Sigmoid colon (tissue), 7 donors: Measurements from ENCODE around the gene TMEM179. TPM values are rescaled to one million over a fixed set of nuclear protein-coding genes. Genes with fewer than 3 reads are reported as not detected.

ENCODE experiments used
- DNase-seq: peaks from one replicate; pipeline ENCODE4 v3.0.0-alpha.2; 2019
- H3K27ac ChIP-seq, 4 donors: fragments of 200-600 bp; sonication (generic); one replicate each; pipeline ENCODE4 v1.5.1; 2016 to 2019; ENCODE audit warnings: mild to moderate bottlenecking in 1 of 4
- H3K27me3 ChIP-seq, 3 donors: fragments of 200-600 bp; sonication (generic); one replicate each; pipeline ENCODE4 v1.5.1; 2019; ENCODE audit warnings: mild to moderate bottlenecking in 1 of 3
- H3K36me3 ChIP-seq, 4 donors: fragments of 200-600 bp; sonication (generic); one replicate each; pipeline ENCODE4 v1.5.1; 2016 to 2019
- H3K4me1 ChIP-seq, 4 donors: fragments of 200-600 bp; sonication (generic); one replicate each; pipeline ENCODE4 v1.5.1; 2017 to 2019
- H3K4me3 ChIP-seq, 4 donors: fragments of 200-600 bp; sonication (generic); one replicate each; pipeline ENCODE4 v1.5.1; 2017 to 2019; ENCODE audit warnings: mild to moderate bottlenecking in 2 of 4, moderate library complexity in 1 of 4
- H3K9me3 ChIP-seq, 4 donors: fragments of 200-600 bp in 3 of 4; sonication (generic) in 3 of 4; one replicate each; pipeline versions ENCODE4 v1.5.1 to v1.6.1; 2013 to 2019
- EP300 ChIP-seq, 4 donors: sonication (generic); formaldehyde crosslinking; IDR thresholded peaks; one replicate each; pipeline ENCODE4 v1.6.1; 2017; ENCODE audit warnings: antibody characterized with exemption in 4 of 4
- POLR2A ChIP-seq, 2 donors: fragments of 450-650 bp; IDR thresholded peaks; one replicate each; pipeline ENCODE4 v1.6.1; 2016; ENCODE audit warnings: antibody characterized with exemption in 2 of 2, mild to moderate bottlenecking in 2 of 2, moderate library complexity in 2 of 2
- POLR2AphosphoS5 ChIP-seq, 4 donors: sonication (generic); formaldehyde crosslinking; IDR thresholded peaks; one replicate each; pipeline ENCODE4 v1.6.1; 2017; ENCODE audit warnings: antibody characterized with exemption in 4 of 4
- WGBS, 2 donors: extraction: QIAGEN DNeasy Blood & Tissue Kit; methylation state at CpG; one replicate each; pipeline ENCODE4 v1.1.7; 2013; 5-methylcytosine and 5-hydroxymethylcytosine counted together
- intact Hi-C: fragments of 100-400 bp; cut with DNase I; formaldehyde crosslinking; loops from one replicate; pipeline ENCODE4 v1.15.1; 2023
- polyA plus RNA-seq, 3 donors: library from polyadenylated mRNA; stranded (reverse); fragments of 200-250 nt; gene quantifications; one replicate each; pipeline ENCODE4 v1.2.3, GENCODE V29; 2013
- total RNA-seq, 4 donors: library from RNA; depleted of rRNA; stranded (reverse); fragments of >200 nt; gene quantifications; one replicate each; pipeline ENCODE4 v1.1.0, GENCODE V29; 2016
- TF ChIP-seq, protein P1 (sequence below), 4 experiments: fragments of 450-650 bp in 3 of 4; fragments of 200-600 bp in 1 of 4; IDR thresholded peaks; one replicate each; pipeline ENCODE4 v1.5.1; 2016 to 2019; ENCODE audit warnings: antibody characterized with exemption in 4 of 4, mild to moderate bottlenecking in 3 of 4, moderate library complexity in 2 of 4
- donor health status: healthy with polysubstance abuse.
- donor health status: Bipolar disorder and iron deficiency.
- donor health status: healthy.

The TMEM179 gene
- total and polyA plus RNA-seq, 7 donors, result 1.4 to 5.4 (median 4.1) TPM; not detected in 2

DNA sequence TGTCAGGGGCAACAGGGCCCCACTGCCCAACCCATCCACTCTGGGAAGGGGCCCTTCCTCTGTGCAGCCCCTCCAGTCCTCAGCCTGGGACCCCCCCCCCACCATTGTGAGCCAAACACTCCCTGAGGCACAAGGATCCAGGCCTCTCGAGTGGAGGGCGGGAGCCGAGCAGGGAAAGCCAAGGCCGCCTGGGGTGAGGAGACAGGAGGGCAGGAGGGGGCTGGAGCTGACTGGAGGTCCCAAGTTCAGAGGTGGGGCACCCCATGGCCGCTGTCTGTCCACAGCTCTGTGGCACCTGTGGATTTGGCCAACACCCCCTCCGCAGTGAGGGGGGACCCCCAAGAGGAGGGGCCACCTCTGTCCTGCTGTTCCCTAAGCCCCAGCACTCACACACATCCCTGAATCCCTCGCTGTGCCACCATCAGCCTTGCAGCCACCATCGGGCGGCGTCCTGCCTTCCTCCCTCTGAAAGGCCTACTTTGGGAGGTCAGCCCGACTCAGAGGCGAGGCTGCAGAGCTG, 50.4 kb downstream of the TMEM179 start:
- no peak overlapping the region for H3K4me3 ChIP-seq
- no peaks in the 10 kb centered on the region for H3K36me3 ChIP-seq
- no peaks in the 10 kb centered on the region for H3K9me3 ChIP-seq
- peak; percentile 54 for DNase-seq
- intact Hi-C loops, result no loop called here
- no peak overlapping the region for H3K27ac ChIP-seq
- peaks cover 0 to 30% (median 0%) of the 10 kb centered on the region in 3 donors for H3K27me3 ChIP-seq
- no peak for TF ChIP-seq EP300 (IDR thresholded peaks at IDR 0.05)
- TF ChIP-seq, protein P1, sequence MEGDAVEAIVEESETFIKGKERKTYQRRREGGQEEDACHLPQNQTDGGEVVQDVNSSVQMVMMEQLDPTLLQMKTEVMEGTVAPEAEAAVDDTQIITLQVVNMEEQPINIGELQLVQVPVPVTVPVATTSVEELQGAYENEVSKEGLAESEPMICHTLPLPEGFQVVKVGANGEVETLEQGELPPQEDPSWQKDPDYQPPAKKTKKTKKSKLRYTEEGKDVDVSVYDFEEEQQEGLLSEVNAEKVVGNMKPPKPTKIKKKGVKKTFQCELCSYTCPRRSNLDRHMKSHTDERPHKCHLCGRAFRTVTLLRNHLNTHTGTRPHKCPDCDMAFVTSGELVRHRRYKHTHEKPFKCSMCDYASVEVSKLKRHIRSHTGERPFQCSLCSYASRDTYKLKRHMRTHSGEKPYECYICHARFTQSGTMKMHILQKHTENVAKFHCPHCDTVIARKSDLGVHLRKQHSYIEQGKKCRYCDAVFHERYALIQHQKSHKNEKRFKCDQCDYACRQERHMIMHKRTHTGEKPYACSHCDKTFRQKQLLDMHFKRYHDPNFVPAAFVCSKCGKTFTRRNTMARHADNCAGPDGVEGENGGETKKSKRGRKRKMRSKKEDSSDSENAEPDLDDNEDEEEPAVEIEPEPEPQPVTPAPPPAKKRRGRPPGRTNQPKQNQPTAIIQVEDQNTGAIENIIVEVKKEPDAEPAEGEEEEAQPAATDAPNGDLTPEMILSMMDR (IDR thresholded peaks at IDR 0.05), result no peak
- no peak for TF ChIP-seq POLR2A (IDR thresholded peaks at IDR 0.05)
- TF ChIP-seq POLR2AphosphoS5 (IDR thresholded peaks at IDR 0.05), result no peak
- H3K4me1 ChIP-seq, result no peaks in the 10 kb centered on the region
- 72 to 78% methylated on average over 12 of the region's 12 CpGs for WGBS, 2 donors

DNA sequence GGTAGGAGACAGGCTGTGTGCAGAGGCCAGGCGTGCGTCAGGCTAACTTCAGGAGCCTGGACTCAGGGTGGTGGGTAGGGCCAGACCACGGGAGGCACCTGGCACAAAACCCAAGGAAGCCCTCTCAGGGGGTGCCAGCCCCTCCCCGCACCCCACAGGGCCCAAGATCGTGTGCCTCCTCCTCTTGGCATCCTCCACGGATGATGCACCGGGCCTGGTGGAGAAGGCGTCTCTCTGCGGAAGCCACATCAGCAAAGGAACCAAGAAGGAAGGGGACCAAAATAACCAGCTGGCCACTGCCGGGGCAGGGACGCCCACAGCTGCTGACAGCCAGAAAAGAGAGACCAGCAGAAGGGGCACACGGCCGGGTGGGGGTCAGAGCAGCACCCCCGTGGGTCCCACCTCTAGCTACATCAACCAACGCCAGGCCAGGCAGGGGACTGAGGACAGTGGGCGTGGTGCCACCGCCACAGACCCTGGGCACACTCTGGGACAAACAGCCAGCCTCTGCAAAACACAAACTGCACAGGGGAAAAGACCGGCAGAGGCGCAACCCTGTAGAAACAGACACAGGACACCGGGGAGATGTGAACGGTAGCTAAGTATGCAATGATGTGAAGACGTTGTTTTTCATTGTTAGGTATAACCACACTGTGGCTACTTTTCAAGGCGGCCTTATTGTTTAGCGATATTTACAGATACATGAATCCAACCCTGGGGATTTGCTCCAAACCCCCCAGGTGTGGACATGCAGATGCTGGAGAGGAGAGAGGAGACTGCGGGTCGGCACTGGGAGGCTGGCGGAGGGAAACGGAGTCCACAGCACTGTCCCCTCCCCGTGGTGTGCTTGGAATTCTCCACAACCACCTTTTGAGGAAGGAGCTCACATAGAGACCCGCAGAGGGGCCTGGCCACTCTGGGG, 51.1 kb downstream of the TMEM179 start:
- no peak for TF ChIP-seq POLR2AphosphoS5 (IDR thresholded peaks at IDR 0.05)
- TF ChIP-seq POLR2A (IDR thresholded peaks at IDR 0.05), result no peak
- TF ChIP-seq, protein P1 (IDR thresholded peaks at IDR 0.05), result no peak
- TF ChIP-seq EP300 (IDR thresholded peaks at IDR 0.05), result no peak
- no peak overlapping the region for H3K27ac ChIP-seq
- H3K27me3 ChIP-seq, result peaks cover 0 to 34% (median 0%) of the 10 kb centered on the region in 3 donors
- no peaks in the 10 kb centered on the region for H3K36me3 ChIP-seq
- no peaks in the 10 kb centered on the region for H3K4me1 ChIP-seq
- H3K4me3 ChIP-seq, result no peak overlapping the region
- H3K9me3 ChIP-seq, result no peaks in the 10 kb centered on the region
- 76 to 84% methylated on average over 30 of the region's 30 CpGs for WGBS, 2 donors
- DNase-seq, result peak; percentile 51
- intact Hi-C loops, result no loop called here

- TF ChIP-seq, protein P1 (IDR thresholded peaks at IDR 0.05), result no peak
- TF ChIP-seq POLR2A (IDR thresholded peaks at IDR 0.05) (no peak), EP300 (IDR thresholded peaks at IDR 0.05) (no peak), POLR2AphosphoS5 (IDR thresholded peaks at IDR 0.05) (no peak)
- 66 to 78% methylated on average over 9 of the region's 9 CpGs for WGBS, 2 donors
- Histone ChIP-seq H3K4me1 (no peaks in the 10 kb centered on the region), H3K36me3 (no peaks in the 10 kb centered on the region), H3K4me3 (no peak overlapping the region), H3K27ac (no peak overlapping the region), H3K27me3 (peaks cover 0 to 41% (median 2%) of the 10 kb centered on the region in 3 donors), H3K9me3 (no peaks in the 10 kb centered on the region)
- intact Hi-C loops, result no loop called here
- no peak for DNase-seq
These were observed 51.8 kb downstream of the TMEM179 start for GRCh38 chr14:104552738-104553125.

GRCh38 chr14:104551851-104552737, 52.5 kb downstream of the TMEM179 start:
- no peak overlapping the region for H3K4me3 ChIP-seq
- 80 to 82% methylated on average over 33 of the region's 33 CpGs for WGBS, 2 donors
- TF ChIP-seq EP300 (IDR thresholded peaks at IDR 0.05) (no peak), POLR2AphosphoS5 (IDR thresholded peaks at IDR 0.05) (no peak), POLR2A (IDR thresholded peaks at IDR 0.05) (no peak)
- TF ChIP-seq, protein P1 (IDR thresholded peaks at IDR 0.05), result no peak
- no peaks in the 10 kb centered on the region for H3K9me3 ChIP-seq
- peak; percentile 61 for DNase-seq
- H3K27me3 ChIP-seq, result peaks cover 0 to 46% (median 9%) of the 10 kb centered on the region in 3 donors
- H3K4me1 ChIP-seq, result no peaks in the 10 kb centered on the region
- no peaks in the 10 kb centered on the region for H3K36me3 ChIP-seq
- intact Hi-C loops, result no loop called here
- no peak overlapping the region for H3K27ac ChIP-seq
